Esophagus (tissue), 2 donors: ENCODE results near the gene ITPRID1. TPM values are rescaled to one million over a fixed set of nuclear protein-coding genes. Genes with fewer than 3 reads are reported as not detected.

Experiments used
- H3K27ac ChIP-seq, 2 donors: one replicate each; pipeline ENCODE4 v1.5.1; 2013; ENCODE audit warnings: low read depth in 2 of 2, mild to moderate bottlenecking in 2 of 2, inconsistent platforms in 1 of 2, low read length in 1 of 2, moderate library complexity in 1 of 2
- H3K27me3 ChIP-seq, 2 donors: one replicate each; pipeline ENCODE4 v1.6.1; 2013; ENCODE audit warnings: low read length in 2 of 2, control low read depth in 1 of 2, mild to moderate bottlenecking in 1 of 2; ENCODE audit not compliant: insufficient read depth in 2 of 2, control insufficient read depth in 1 of 2
- H3K36me3 ChIP-seq, 2 donors: one replicate each; pipeline ENCODE4 v1.6.1; 2013; ENCODE audit warnings: low read length in 1 of 2; ENCODE audit not compliant: control insufficient read depth in 2 of 2, insufficient read depth in 2 of 2
- H3K4me1 ChIP-seq, 2 donors: one replicate each; pipeline ENCODE4 v1.6.1; 2013; ENCODE audit warnings: low read length in 1 of 2; ENCODE audit not compliant: control insufficient read depth in 2 of 2, insufficient read depth in 2 of 2
- H3K4me3 ChIP-seq, 2 donors: one replicate each; pipeline ENCODE4 v1.5.1; 2013; ENCODE audit warnings: low read length in 2 of 2, mild to moderate bottlenecking in 2 of 2, low read depth in 1 of 2, moderate library complexity in 1 of 2
- H3K9me3 ChIP-seq, 2 donors: one replicate each; pipeline ENCODE4 v1.6.1; 2013; ENCODE audit warnings: mild to moderate bottlenecking in 2 of 2, low read depth in 1 of 2, low read length in 1 of 2, moderate library complexity in 1 of 2; ENCODE audit not compliant: control insufficient read depth in 2 of 2, insufficient read depth in 1 of 2
- WGBS, 2 donors: extraction: QIAGEN DNeasy Blood & Tissue Kit; methylation state at CpG; one replicate each; pipeline ENCODE4 v1.1.7; 2013; 5-methylcytosine and 5-hydroxymethylcytosine counted together
- polyA plus RNA-seq, 2 donors: library from polyadenylated mRNA; stranded (reverse); fragments of 200-250 nt; gene quantifications; one replicate each; pipeline ENCODE4 v1.2.3, GENCODE V29; 2013
- donor health status: healthy with polysubstance abuse.
- donor health status: Bipolar disorder and iron deficiency.

Gene ITPRID1
- polyA plus RNA-seq, 2 donors: not detected

GRCh38 chr7:31683445-31684225 lies 169.7 kb downstream of the ITPRID1 start:
- Histone ChIP-seq H3K27me3 (no peaks in the 10 kb centered on the region), H3K4me3 (no peak overlapping the region), H3K4me1 (no peaks in the 10 kb centered on the region), H3K9me3 (no peaks in the 10 kb centered on the region), H3K27ac (no peak overlapping the region), H3K36me3 (no peaks in the 10 kb centered on the region)
- WGBS, 2 donors: 47 to 50% methylated on average over 5 of the region's 5 CpGs

GRCh38 chr7:31687024-31687748 lies 173.3 kb downstream of the ITPRID1 start, which contains the start of gene PPP1R17:
Gene PPP1R17 (plus strand): TSS chr7:31687215. CDS start chr7:31692442, 5,227 bp downstream.
- H3K9me3 ChIP-seq: no peaks in the 10 kb centered on the region
- H3K4me1 ChIP-seq: no peaks in the 10 kb centered on the region
- no peaks in the 10 kb centered on the region for H3K36me3 ChIP-seq
- WGBS, 2 donors: 46% methylated on average over 14 of the region's 14 CpGs
- no peaks in the 10 kb centered on the region for H3K27me3 ChIP-seq
- no peak within 1 kb of the TSS for H3K4me3 ChIP-seq
- H3K27ac ChIP-seq: no peak within 1 kb of the TSS

GRCh38 chr7:31688372-31688771 lies 174.5 kb downstream of the ITPRID1 start:
- Histone ChIP-seq H3K4me3 (no peak overlapping the region), H3K27ac (no peak overlapping the region), H3K36me3 (no peaks in the 10 kb centered on the region), H3K27me3 (no peaks in the 10 kb centered on the region), H3K9me3 (no peaks in the 10 kb centered on the region), H3K4me1 (no peaks in the 10 kb centered on the region)
- WGBS, 2 donors: 66 to 67% methylated on average over 3 of the region's 3 CpGs

- H3K27me3 ChIP-seq: no peaks in the 10 kb centered on the region
- no peak overlapping the region for H3K27ac ChIP-seq
- no peaks in the 10 kb centered on the region for H3K4me1 ChIP-seq
- no peak overlapping the region for H3K4me3 ChIP-seq
- H3K9me3 ChIP-seq: no peaks in the 10 kb centered on the region
- H3K36me3 ChIP-seq: no peaks in the 10 kb centered on the region
- 37 to 39% methylated on average over 2 of the region's 2 CpGs for WGBS, 2 donors
These were observed 175.1 kb downstream of the ITPRID1 start for GRCh38 chr7:31688996-31689395.

- Histone ChIP-seq H3K27me3 (no peaks in the 10 kb centered on the region), H3K27ac (no peak overlapping the region), H3K36me3 (no peaks in the 10 kb centered on the region), H3K4me3 (no peak overlapping the region), H3K9me3 (no peaks in the 10 kb centered on the region), H3K4me1 (no peaks in the 10 kb centered on the region)
- WGBS, 2 donors: 47 to 53% methylated on average over 2 of the region's 2 CpGs
These were observed 177.0 kb downstream of the ITPRID1 start for GRCh38 chr7:31690935-31691334.

GRCh38 chr7:31692451-31692850 lies 178.6 kb downstream of the ITPRID1 start:
- no peak overlapping the region for H3K27ac ChIP-seq
- WGBS, 2 donors: 21 to 26% methylated on average over 5 of the region's 5 CpGs
- no peaks in the 10 kb centered on the region for H3K27me3 ChIP-seq
- no peaks in the 10 kb centered on the region for H3K4me1 ChIP-seq
- no peaks in the 10 kb centered on the region for H3K36me3 ChIP-seq
- no peak overlapping the region for H3K4me3 ChIP-seq
- no peaks in the 10 kb centered on the region for H3K9me3 ChIP-seq

GRCh38 chr7:31692871-31693270 lies 179.0 kb downstream of the ITPRID1 start:
- H3K27ac ChIP-seq: no peak overlapping the region
- 41 to 43% methylated on average over 2 of the region's 2 CpGs for WGBS, 2 donors
- H3K9me3 ChIP-seq: no peaks in the 10 kb centered on the region
- no peaks in the 10 kb centered on the region for H3K36me3 ChIP-seq
- no peaks in the 10 kb centered on the region for H3K27me3 ChIP-seq
- no peaks in the 10 kb centered on the region for H3K4me1 ChIP-seq
- no peak overlapping the region for H3K4me3 ChIP-seq

- H3K27ac ChIP-seq: no peak overlapping the region
- no peaks in the 10 kb centered on the region for H3K4me1 ChIP-seq
- WGBS, 2 donors: 65 to 75% methylated on average over 6 of the region's 6 CpGs
- H3K4me3 ChIP-seq: no peak overlapping the region
- H3K27me3 ChIP-seq: no peaks in the 10 kb centered on the region
- no peaks in the 10 kb centered on the region for H3K9me3 ChIP-seq
- no peaks in the 10 kb centered on the region for H3K36me3 ChIP-seq
These were observed 182.1 kb downstream of the ITPRID1 start for GRCh38 chr7:31695859-31696614.

GRCh38 chr7:31699050-31699449 lies 185.2 kb downstream of the ITPRID1 start:
- Histone ChIP-seq H3K27ac (no peak overlapping the region), H3K4me1 (no peaks in the 10 kb centered on the region), H3K27me3 (no peaks in the 10 kb centered on the region), H3K36me3 (no peaks in the 10 kb centered on the region), H3K4me3 (no peak overlapping the region), H3K9me3 (no peaks in the 10 kb centered on the region)
- 68 to 69% methylated on average over 2 of the region's 2 CpGs for WGBS, 2 donors
